Kidney (tissue), 14 donors: Measurements from ENCODE around the gene AMH. TPM values are rescaled to one million over a fixed set of nuclear protein-coding genes. Genes with fewer than 3 reads are reported as not detected.
A peak's percentile ranks its signal among the peaks of the same experiment; 100 is the strongest.

Source experiments
- DNase-seq, 5 donors: peaks; one replicate each; pipeline ENCODE4 v3.0.0-alpha.2; 2013 to 2020
- FAIRE-seq: peaks from 2 replicates; lab custom pipeline; 2012; peaks lifted over from hg19 to GRCh38; lab: Jason Lieb, UNC
- H3K27ac ChIP-seq, 2 donors: one replicate each; pipeline ENCODE4 v1.7.0; 2013; ENCODE audit warnings: low read depth in 2 of 2, low read length in 2 of 2, inconsistent platforms in 1 of 2
- H3K27me3 ChIP-seq: one replicate; pipeline ENCODE4 v1.7.1; 2013; ENCODE audit warnings: low read length, inconsistent platforms; ENCODE audit not compliant: control insufficient read depth, insufficient read depth
- H3K36me3 ChIP-seq, 3 donors: one replicate each; pipeline versions ENCODE4 v1.7.0 to v1.7.1; 2013; ENCODE audit warnings: low read length in 3 of 3, control low read depth in 1 of 3, inconsistent platforms in 1 of 3; ENCODE audit not compliant: insufficient read depth in 3 of 3, control insufficient read depth in 2 of 3
- H3K4me1 ChIP-seq, 3 donors: one replicate each; pipeline versions ENCODE4 v1.7.0 to v1.7.1; 2013; ENCODE audit warnings: low read length in 3 of 3, inconsistent platforms in 1 of 3, low read depth in 1 of 3; ENCODE audit not compliant: control insufficient read depth in 2 of 3, insufficient read depth in 2 of 3
- H3K4me3 ChIP-seq, 3 donors: one replicate each; pipeline versions ENCODE4 v1.7.0 to v1.8.1; 2013; ENCODE audit warnings: low read length in 3 of 3, control low read depth in 1 of 3, inconsistent platforms in 1 of 3
- H3K9ac ChIP-seq, 3 donors: one replicate each; pipeline versions ENCODE4 v1.7.0 to v1.7.1; 2013; ENCODE audit warnings: low read length in 3 of 3, control low read depth in 1 of 3, inconsistent platforms in 1 of 3
- H3K9me3 ChIP-seq, 3 donors: one replicate each; pipeline versions ENCODE4 v1.7.0 to v1.7.1; 2013; ENCODE audit warnings: low read length in 3 of 3, control low read depth in 1 of 3, inconsistent platforms in 1 of 3; ENCODE audit not compliant: control insufficient read depth in 2 of 3, insufficient read depth in 1 of 3
- intact Hi-C: fragments of 100-400 bp; cut with DNase I; formaldehyde crosslinking; loops from one replicate; pipeline ENCODE4 v1.11.1; 2022
- polyA plus RNA-seq: library from polyadenylated mRNA; stranded (reverse); fragments of 350-450 nt; fragmentation: Illumina TruSeq; extraction: RNeasy Lipid Tissue Mini Kit (QIAGEN cat#74804); gene quantifications from one replicate; pipeline ENCODE4 v1.2.3, GENCODE V29; 2014; ENCODE audit warnings: low read depth, low replicate concordance; ENCODE audit not compliant: insufficient read depth
- total RNA-seq: library from RNA; stranded (reverse); fragmentation: NEBNext Ultra II Directional; extraction: Animal tissue kit (Norgen Biotek cat#: 25700); gene quantifications from one replicate; pipeline ENCODE4 v1.2.1, GENCODE V29; 2021
- TF ChIP-seq, protein P1 (sequence below): IDR thresholded peaks from 3 replicates; pipeline ENCODE4 v1.5.1; 2012; ENCODE audit warnings: mild to moderate bottlenecking, moderate library complexity, borderline replicate concordance; ENCODE audit not compliant: insufficient read depth; ENCODE audit errors: extremely low read depth
- donor health status: control.
- donor health status: control.
- donor health status: control.
- donor health status: control.
- donor health status: control.
- donor health status: DM: yes; HTN: yes; CAD: no.
- donor health status: Normal renal cell carcinoma (clear cell type).

AMH gene
- total and polyA plus RNA-seq, 2 donors from 2014 or later = 0.60 to 1.0 TPM

DNA sequence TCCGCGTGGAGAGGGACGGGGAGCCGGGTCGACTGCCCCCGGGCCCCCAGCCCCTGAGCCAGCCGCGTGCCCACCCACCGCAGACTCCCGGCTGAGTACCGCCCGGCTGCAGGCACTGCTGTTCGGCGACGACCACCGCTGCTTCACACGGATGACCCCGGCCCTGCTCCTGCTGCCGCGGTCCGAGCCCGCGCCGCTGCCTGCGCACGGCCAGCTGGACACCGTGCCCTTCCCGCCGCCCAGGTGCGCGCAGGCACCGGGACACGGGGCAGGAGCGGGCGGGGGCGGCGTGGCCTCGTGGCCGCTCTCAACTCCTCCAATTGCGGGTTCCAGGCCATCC, 1.6 kb downstream of the AMH start:
- Histone ChIP-seq H3K4me1 (peaks cover 0 to 6% (median 0%) of the 10 kb centered on the region in 3 donors), H3K36me3 (peaks cover 0 to 16% (median under 1%) of the 10 kb centered on the region in 3 donors), H3K27me3 (peaks cover 2% of the 10 kb centered on the region), H3K9me3 (no peaks in the 10 kb centered on the region), H3K9ac (no peak overlapping the region), H3K4me3 (no peak overlapping the region), H3K27ac (no peak overlapping the region)
- intact Hi-C loops = no loop called here
- TF ChIP-seq, protein P1, sequence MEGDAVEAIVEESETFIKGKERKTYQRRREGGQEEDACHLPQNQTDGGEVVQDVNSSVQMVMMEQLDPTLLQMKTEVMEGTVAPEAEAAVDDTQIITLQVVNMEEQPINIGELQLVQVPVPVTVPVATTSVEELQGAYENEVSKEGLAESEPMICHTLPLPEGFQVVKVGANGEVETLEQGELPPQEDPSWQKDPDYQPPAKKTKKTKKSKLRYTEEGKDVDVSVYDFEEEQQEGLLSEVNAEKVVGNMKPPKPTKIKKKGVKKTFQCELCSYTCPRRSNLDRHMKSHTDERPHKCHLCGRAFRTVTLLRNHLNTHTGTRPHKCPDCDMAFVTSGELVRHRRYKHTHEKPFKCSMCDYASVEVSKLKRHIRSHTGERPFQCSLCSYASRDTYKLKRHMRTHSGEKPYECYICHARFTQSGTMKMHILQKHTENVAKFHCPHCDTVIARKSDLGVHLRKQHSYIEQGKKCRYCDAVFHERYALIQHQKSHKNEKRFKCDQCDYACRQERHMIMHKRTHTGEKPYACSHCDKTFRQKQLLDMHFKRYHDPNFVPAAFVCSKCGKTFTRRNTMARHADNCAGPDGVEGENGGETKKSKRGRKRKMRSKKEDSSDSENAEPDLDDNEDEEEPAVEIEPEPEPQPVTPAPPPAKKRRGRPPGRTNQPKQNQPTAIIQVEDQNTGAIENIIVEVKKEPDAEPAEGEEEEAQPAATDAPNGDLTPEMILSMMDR = no peak
- FAIRE-seq = no peak
- DNase-seq = peak in 1 of 5 donors; percentile 54

DNA sequence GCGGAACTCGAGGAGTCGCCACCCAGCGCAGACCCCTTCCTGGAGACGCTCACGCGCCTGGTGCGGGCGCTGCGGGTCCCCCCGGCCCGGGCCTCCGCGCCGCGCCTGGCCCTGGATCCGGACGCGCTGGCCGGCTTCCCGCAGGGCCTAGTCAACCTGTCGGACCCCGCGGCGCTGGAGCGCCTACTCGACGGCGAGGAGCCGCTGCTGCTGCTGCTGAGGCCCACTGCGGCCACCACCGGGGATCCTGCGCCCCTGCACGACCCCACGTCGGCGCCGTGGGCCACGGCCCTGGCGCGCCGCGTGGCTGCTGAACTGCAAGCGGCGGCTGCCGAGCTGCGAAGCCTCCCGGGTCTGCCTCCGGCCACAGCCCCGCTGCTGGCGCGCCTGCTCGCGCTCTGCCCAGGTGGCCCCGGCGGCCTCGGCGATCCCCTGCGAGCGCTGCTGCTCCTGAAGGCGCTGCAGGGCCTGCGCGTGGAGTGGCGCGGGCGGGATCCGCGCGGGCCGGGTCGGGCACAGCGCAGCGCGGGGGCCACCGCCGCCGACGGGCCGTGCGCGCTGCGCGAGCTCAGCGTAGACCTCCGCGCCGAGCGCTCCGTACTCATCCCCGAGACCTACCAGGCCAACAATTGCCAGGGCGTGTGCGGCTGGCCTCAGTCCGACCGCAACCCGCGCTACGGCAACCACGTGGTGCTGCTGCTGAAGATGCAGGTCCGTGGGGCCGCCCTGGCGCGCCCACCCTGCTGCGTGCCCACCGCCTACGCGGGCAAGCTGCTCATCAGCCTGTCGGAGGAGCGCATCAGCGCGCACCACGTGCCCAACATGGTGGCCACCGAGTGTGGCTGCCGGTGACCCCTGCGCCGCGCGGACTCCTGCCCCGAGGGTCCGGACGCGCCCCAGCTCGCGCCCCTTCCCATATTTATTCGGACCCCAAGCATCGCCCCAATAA, 2.3 kb downstream of the AMH start:
- DNase-seq (peak in 1 of 5 donors; percentile 74), FAIRE-seq (no peak)
- no peak overlapping the region for H3K27ac ChIP-seq
- H3K4me1 ChIP-seq = peaks cover 0 to 6% (median 0%) of the 10 kb centered on the region in 3 donors
- peaks cover 0 to 11% (median 0%) of the 10 kb centered on the region in 3 donors for H3K36me3 ChIP-seq
- H3K27me3 ChIP-seq = peaks cover 2% of the 10 kb centered on the region
- intact Hi-C loops = no loop called here
- H3K4me3 ChIP-seq = no peak overlapping the region
- H3K9ac ChIP-seq = no peak overlapping the region
- no peaks in the 10 kb centered on the region for H3K9me3 ChIP-seq
- TF ChIP-seq, protein P1 = no peak

DNA sequence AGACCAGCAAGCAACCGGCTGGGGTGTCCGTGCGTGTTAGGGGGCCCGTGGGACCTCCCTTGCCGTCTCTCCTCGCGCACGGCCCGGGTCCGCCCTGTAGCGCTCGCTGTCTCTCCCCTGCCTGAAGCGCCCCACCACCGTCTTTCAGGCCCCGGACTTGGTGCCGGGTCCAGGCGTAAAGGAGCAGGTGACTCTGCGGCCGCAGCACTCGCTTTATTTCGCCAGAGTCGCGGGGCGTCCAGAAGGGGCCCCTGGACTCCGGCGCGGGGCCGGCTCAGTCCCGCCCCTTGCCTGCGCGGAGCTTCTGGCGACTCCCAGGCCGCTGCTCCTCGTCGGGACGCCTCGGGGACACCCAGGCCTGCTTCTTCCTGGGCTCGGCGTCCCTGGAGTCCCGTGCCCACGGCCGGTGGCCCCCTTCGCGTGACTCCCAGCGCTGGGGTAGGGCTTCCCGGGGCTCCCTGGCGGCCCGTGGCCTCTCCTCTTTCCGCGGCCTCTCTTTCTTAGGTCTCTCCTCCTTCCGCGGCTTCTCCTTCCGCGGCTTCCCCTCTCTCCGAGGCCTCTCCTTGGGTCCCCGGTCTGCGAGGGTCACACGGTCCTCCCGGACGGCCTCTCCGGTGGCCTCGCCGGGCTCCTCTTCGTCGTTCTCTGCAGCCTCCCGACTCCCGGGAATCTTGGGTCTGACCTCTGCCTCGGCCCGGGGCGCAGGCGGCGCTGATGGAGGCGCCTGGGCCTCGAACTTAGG, 3.1 kb downstream of the AMH start:
- H3K27ac ChIP-seq = no peak overlapping the region
- intact Hi-C loops = no loop called here
- peaks cover 0 to 2% (median 0%) of the 10 kb centered on the region in 3 donors for H3K36me3 ChIP-seq
- TF ChIP-seq, protein P1 = no peak
- no peak for FAIRE-seq
- no peaks in the 10 kb centered on the region for H3K9me3 ChIP-seq
- peaks cover 0 to 6% (median 0%) of the 10 kb centered on the region in 3 donors for H3K4me1 ChIP-seq
- H3K4me3 ChIP-seq = no peak overlapping the region
- H3K9ac ChIP-seq = no peak overlapping the region
- H3K27me3 ChIP-seq = peaks cover 2% of the 10 kb centered on the region
- DNase-seq = peak in 1 of 5 donors; percentile 74
